Esophagus squamous epithelium (tissue), 5 donors: ENCODE results near the gene CREBBP. TPM values are rescaled to one million over a fixed set of nuclear protein-coding genes. Genes with fewer than 3 reads are reported as not detected.

Experiments used
- DNase-seq: peaks from one replicate; lab custom pipeline; 2025; lab: John Stamatoyannopoulos, UW
- H3K27ac ChIP-seq, 4 donors: fragments of 200-600 bp; sonication (generic); one replicate each; pipeline ENCODE4 v1.5.1; 2016 to 2019; ENCODE audit warnings: mild to moderate bottlenecking in 1 of 4
- H3K27me3 ChIP-seq, 4 donors: fragments of 200-600 bp; sonication (generic); 1 replicate in 3 of 4; 2 replicates in 1 of 4; pipeline versions ENCODE4 v1.5.1 to v1.6.0; 2017 to 2021; ENCODE audit warnings: antibody characterized with exemption in 1 of 4
- H3K36me3 ChIP-seq, 3 donors: fragments of 200-600 bp; sonication (generic); one replicate each; pipeline ENCODE4 v1.5.1; 2016 to 2019
- H3K4me1 ChIP-seq, 3 donors: fragments of 200-600 bp; sonication (generic); one replicate each; pipeline ENCODE4 v1.5.1; 2017 to 2019
- H3K4me3 ChIP-seq, 4 donors: fragments of 200-600 bp; sonication (generic); 1 replicate in 3 of 4; 2 replicates in 1 of 4; pipeline ENCODE4 v1.5.1; 2016 to 2019; ENCODE audit warnings: mild to moderate bottlenecking in 2 of 4, moderate library complexity in 1 of 4
- H3K9me3 ChIP-seq, 3 donors: fragments of 200-600 bp; sonication (generic); one replicate each; pipeline ENCODE4 v1.5.1; 2016 to 2019
- CTCF ChIP-seq, 6 experiments: fragments of 450-650 bp in 4 of 6; fragments of 200-600 bp in 2 of 6; sonication (generic) in 2 of 6; IDR thresholded peaks; one replicate each; pipeline ENCODE4 v1.5.1; 2016 to 2019; ENCODE audit warnings: antibody characterized with exemption in 6 of 6, mild to moderate bottlenecking in 4 of 6, moderate library complexity in 4 of 6
- POLR2A ChIP-seq, 4 donors: fragments of 450-650 bp; IDR thresholded peaks; one replicate each; pipeline ENCODE4 v1.6.1; 2017; ENCODE audit warnings: antibody characterized with exemption in 4 of 4, mild to moderate bottlenecking in 4 of 4, moderate library complexity in 3 of 4
- WGBS, 2 donors: methylation state at CpG; one replicate each; pipeline ENCODE4 v1.1.5; 2018; 5-methylcytosine and 5-hydroxymethylcytosine counted together
- intact Hi-C: fragments of 100-400 bp; cut with DNase I; formaldehyde crosslinking; loops from one replicate; pipeline ENCODE4 v1.15.0; 2022
- total RNA-seq, 4 donors: library from RNA; depleted of rRNA; stranded (reverse); fragments of >200 nt; gene quantifications; one replicate each; pipeline ENCODE4 v1.1.0, GENCODE V29; 2016
- donor health status: DM: yes; HTN: yes; CAD: no.

CREBBP gene
- total RNA-seq, 4 donors from 2014 or later = 14.5 to 53.6 (median 37.5) TPM

GRCh38 chr16:3781421-3781820 lies 99.1 kb downstream of the CREBBP start:
- TF ChIP-seq CTCF (IDR thresholded peaks at IDR 0.05) = no peak
- DNase-seq = no peak
- Histone ChIP-seq H3K27ac (no peak overlapping the region), H3K27me3 (no peaks in the 10 kb centered on the region), H3K4me1 (peaks cover 0 to 3% (median 0%) of the 10 kb centered on the region in 3 donors), H3K36me3 (peaks cover 10 to 99% (median 29%) of the 10 kb centered on the region in 3 donors), H3K9me3 (no peaks in the 10 kb centered on the region), H3K4me3 (no peak overlapping the region)
- intact Hi-C loops = no loop called here
- 77 to 79% methylated on average over 4 of the region's 4 CpGs for WGBS, 2 donors

GRCh38 chr16:3780570-3780969 lies 99.9 kb downstream of the CREBBP start:
- H3K27me3 ChIP-seq = no peaks in the 10 kb centered on the region
- no peaks in the 10 kb centered on the region for H3K9me3 ChIP-seq
- intact Hi-C loops = no loop called here
- H3K36me3 ChIP-seq = peaks cover 10 to 99% (median 33%) of the 10 kb centered on the region in 3 donors
- DNase-seq = no peak
- WGBS, 2 donors = 41 to 63% methylated on average over 6 of the region's 6 CpGs
- H3K4me1 ChIP-seq = peaks cover 0 to 3% (median 0%) of the 10 kb centered on the region in 3 donors
- H3K4me3 ChIP-seq = no peak overlapping the region
- H3K27ac ChIP-seq = no peak overlapping the region
- TF ChIP-seq CTCF (IDR thresholded peaks at IDR 0.05) (no peak), POLR2A (IDR thresholded peaks at IDR 0.05) (no peak)

GRCh38 chr16:3776316-3776715 lies 104.2 kb downstream of the CREBBP start:
- peaks cover 0 to 15% (median 5%) of the 10 kb centered on the region in 3 donors for H3K4me1 ChIP-seq
- H3K36me3 ChIP-seq = peaks cover 23 to 100% (median 45%) of the 10 kb centered on the region in 3 donors
- H3K9me3 ChIP-seq = no peaks in the 10 kb centered on the region
- no peaks in the 10 kb centered on the region for H3K27me3 ChIP-seq
- H3K4me3 ChIP-seq = no peak overlapping the region
- intact Hi-C loops = loop anchor here (10.0 kb wide), 1 partner anchor 98 kb away; no protein-coding TSS in a partner anchor
- no peak overlapping the region for H3K27ac ChIP-seq
- 85 to 90% methylated on average over 4 of the region's 4 CpGs for WGBS, 2 donors
- TF ChIP-seq CTCF (IDR thresholded peaks at IDR 0.05) = no peak
- TF ChIP-seq POLR2A (IDR thresholded peaks at IDR 0.05) = no peak
- DNase-seq = no peak

GRCh38 chr16:3774819-3775218 lies 105.7 kb downstream of the CREBBP start:
- H3K4me3 ChIP-seq = no peak overlapping the region
- H3K36me3 ChIP-seq = peaks cover 33 to 100% (median 49%) of the 10 kb centered on the region in 3 donors
- no peak for DNase-seq
- no peaks in the 10 kb centered on the region for H3K9me3 ChIP-seq
- TF ChIP-seq POLR2A (IDR thresholded peaks at IDR 0.05) (no peak), CTCF (IDR thresholded peaks at IDR 0.05) (no peak)
- H3K27ac ChIP-seq = no peak overlapping the region
- H3K4me1 ChIP-seq = peaks cover 0 to 14% (median 5%) of the 10 kb centered on the region in 3 donors
- WGBS, 2 donors = 72 to 81% methylated on average over 6 of the region's 6 CpGs
- no peaks in the 10 kb centered on the region for H3K27me3 ChIP-seq
- intact Hi-C loops = loop anchor here (10.0 kb wide), 1 partner anchor 100 kb away; no protein-coding TSS in a partner anchor

GRCh38 chr16:3774156-3774767 lies 106.3 kb downstream of the CREBBP start:
- intact Hi-C loops = loop anchor here (10.0 kb wide), 1 partner anchor 101 kb away; no protein-coding TSS in a partner anchor
- H3K9me3 ChIP-seq = no peaks in the 10 kb centered on the region
- H3K27me3 ChIP-seq = no peaks in the 10 kb centered on the region
- TF ChIP-seq CTCF (IDR thresholded peaks at IDR 0.05) = no peak
- TF ChIP-seq POLR2A (IDR thresholded peaks at IDR 0.05) = no peak
- WGBS, 2 donors = 65 to 71% methylated on average over 6 of the region's 6 CpGs
- no peak overlapping the region for H3K27ac ChIP-seq
- DNase-seq = no peak
- peaks cover 0 to 14% (median 5%) of the 10 kb centered on the region in 3 donors for H3K4me1 ChIP-seq
- H3K4me3 ChIP-seq = no peak overlapping the region
- peaks cover 33 to 100% (median 51%) of the 10 kb centered on the region in 3 donors for H3K36me3 ChIP-seq
